Inferior parietal cortex (tissue), 1 donor: Measurements from ENCODE around the gene SPATA2.

Experiments used
- DNase-seq: peaks from one replicate; pipeline ENCODE4 v3.0.0-alpha.2; 2016; ENCODE audit errors: extremely low spot score

SPATA2 gene

DNA sequence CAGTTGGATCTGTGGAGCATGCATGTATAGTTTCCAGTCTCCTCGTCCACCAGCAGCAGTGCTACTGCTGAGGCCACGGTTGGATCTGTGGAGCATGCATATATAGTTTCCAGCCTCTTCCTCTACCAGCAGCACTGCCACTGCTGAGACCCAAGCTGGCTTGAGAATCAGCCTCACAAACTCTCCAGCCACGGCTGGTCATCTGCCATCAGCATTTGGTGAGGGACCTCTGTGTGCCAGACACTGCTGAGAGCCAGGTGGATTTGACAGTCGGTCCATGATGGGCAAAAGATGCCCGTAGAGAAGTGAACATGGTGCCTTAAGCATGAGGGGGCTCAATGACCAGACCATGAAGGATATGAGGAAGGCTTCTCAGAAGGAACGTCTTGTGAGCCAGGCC, 56.3 kb downstream of the SPATA2 start:
- DNase-seq = no peak

GRCh38 chr20:49858076-49858585, 57.2 kb downstream of the SPATA2 start:
- no peak for DNase-seq

- no peak for DNase-seq
Observed at GRCh38 chr20:49856904-49857303, 58.4 kb downstream of the SPATA2 start.

- no peak for DNase-seq
Observed at GRCh38 chr20:49854190-49854875, 61.0 kb downstream of the SPATA2 start.

DNA sequence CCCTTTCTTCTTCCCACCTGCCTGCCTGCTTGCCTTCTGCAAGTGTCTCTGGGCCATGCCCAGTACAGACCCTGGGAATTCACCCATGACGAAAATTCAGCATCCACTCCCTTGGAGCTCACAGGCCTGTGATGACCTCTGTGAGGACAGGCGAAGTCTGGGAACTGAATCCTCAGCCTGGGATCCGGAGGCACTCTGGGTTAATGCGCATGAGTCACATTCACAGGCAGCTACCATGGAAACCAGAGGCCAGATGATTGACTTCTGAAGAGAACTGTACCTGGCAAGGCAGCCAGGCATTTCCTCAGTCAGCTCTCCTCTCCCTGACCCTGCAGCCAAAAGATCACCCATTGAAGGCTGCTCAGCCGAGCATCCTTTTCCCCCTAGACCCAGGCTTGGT, 61.7 kb downstream of the SPATA2 start:
- no peak for DNase-seq
